VCaP (cell line): ENCODE data around the gene NELFE.
"Not testable (repeated sequence)": the region's sequence is repeated elsewhere in the genome, so short reads cannot be mapped to it uniquely, and the experiment has no call there.

Experiments used
- H3K27ac ChIP-seq: fragments of 450-650 bp; 2 replicates; pipeline ENCODE4 v1.5.1; 2017
- TF ChIP-seq, protein P1 (sequence below): fragments of 450-650 bp; conservative IDR thresholded peaks from 2 replicates; pipeline ENCODE4 v1.5.1; 2017; ENCODE audit warnings: mild to moderate bottlenecking, moderate library complexity

NELFE gene

DNA sequence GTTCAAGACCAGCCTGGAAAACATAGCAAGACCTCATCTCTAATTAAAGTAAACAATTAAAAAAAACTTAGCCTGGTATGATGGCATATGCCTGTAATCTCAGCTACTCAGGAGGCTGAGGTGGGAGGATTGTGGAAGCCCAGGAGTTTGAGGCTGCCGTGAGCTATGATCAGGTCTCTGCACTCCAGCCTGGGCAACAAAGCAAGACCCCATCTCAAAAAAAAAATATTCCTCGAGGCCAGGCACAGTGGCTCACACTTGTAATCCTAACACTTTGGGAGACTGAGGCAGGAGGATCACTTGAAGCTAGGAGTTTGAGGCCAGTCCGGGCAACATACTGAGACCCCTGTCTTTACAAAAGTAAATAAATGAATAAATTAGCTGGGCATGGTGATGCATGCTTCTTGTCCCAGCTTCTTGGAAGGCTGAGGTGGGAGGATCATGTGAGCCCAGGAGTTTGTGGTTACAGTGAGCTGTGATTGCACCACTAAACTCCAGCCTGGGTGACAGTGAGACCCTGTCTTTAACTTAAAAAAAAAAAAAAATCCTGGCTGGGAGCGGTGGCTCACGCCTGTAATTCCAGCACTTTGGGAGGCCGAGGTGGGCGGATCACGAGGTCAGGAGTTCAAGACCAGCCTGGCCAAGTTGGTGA is 40.6 kb downstream of the NELFE start:
- no peak overlapping the region for H3K27ac ChIP-seq
- TF ChIP-seq, protein P1, sequence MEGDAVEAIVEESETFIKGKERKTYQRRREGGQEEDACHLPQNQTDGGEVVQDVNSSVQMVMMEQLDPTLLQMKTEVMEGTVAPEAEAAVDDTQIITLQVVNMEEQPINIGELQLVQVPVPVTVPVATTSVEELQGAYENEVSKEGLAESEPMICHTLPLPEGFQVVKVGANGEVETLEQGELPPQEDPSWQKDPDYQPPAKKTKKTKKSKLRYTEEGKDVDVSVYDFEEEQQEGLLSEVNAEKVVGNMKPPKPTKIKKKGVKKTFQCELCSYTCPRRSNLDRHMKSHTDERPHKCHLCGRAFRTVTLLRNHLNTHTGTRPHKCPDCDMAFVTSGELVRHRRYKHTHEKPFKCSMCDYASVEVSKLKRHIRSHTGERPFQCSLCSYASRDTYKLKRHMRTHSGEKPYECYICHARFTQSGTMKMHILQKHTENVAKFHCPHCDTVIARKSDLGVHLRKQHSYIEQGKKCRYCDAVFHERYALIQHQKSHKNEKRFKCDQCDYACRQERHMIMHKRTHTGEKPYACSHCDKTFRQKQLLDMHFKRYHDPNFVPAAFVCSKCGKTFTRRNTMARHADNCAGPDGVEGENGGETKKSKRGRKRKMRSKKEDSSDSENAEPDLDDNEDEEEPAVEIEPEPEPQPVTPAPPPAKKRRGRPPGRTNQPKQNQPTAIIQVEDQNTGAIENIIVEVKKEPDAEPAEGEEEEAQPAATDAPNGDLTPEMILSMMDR: no peak

DNA sequence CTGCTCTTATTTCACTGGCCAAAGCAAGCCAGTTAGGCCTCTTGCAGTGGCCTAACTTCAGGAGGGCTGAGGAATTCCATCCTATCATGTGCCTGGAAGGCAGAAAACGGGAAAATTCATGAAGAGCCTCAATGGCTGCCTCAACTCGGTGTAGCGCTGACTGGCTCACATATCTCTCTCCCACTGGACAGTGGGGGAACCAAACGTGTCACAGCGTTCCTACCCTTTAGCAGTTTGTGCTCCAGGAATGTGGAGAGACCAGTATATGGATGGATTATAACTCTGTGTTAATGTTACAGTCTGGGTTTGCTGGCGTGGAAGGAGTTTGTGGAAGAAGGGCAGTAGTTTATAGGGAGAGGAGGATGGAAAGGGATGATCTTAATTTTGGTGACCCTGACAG is 43.0 kb downstream of the NELFE start:
- H3K27ac ChIP-seq: no peak overlapping the region

DNA sequence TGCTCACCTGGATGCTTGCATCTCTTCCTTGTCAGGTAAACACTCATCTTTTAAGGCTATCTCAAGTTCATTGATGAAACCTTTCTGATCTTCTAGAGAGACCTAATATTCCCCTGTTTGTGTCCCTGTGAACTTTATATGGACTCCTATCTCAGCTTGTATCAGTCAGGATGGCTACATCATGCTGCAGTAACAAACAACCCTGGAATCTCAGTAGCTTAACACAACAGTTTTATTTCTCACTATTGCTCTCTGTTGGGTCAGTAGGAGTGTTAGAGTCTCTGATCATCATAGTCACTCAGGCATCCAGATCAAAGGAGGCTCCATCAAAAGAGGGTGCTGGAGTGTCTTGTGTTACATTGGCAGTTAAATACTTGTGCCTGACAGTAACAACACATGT is 43.4 kb downstream of the NELFE start:
- no peak overlapping the region for H3K27ac ChIP-seq

More for the DNA sequence above, 43.0 kb downstream of the NELFE start:
- TF ChIP-seq, protein P1: no peak

DNA sequence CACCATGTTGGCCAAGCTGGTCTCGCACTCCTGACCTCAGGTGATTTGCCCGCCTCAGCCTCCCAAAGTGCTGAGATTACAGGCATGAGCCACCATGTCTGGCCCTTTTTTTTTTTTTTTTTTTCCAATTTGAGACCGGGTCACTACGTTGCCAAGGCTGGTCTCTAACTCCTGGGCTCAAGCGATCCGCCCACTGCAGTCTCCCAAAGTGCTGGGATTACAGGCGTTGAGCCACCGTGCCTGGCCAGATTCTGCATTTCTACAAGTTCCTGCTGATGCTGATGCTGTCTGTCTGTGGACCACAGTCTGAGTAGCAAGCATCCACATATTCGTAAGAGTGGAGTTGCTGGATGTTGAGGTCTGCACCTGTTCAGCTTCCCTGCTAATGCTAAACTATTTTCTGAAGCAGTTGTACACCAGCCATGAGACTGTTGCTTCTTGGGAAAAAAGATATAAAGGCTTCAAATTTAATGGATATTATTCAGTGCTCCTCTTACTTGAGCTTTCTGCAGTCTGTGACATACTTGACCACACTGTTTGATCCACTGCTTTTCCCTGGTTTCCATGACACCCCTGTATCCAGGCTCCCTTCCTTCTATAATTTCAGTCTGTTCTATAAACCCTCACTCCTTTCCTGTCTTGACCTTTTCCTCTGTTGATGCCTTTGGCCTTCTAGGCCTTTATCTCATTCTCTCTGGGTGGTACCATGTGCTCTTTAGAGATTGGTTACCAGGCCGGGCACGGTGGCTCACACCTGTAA is 46.8 kb downstream of the NELFE start:
- TF ChIP-seq, protein P1: no peak
- no peak overlapping the region for H3K27ac ChIP-seq

More for the DNA sequence above, 43.4 kb downstream of the NELFE start:
- TF ChIP-seq, protein P1: no peak

DNA sequence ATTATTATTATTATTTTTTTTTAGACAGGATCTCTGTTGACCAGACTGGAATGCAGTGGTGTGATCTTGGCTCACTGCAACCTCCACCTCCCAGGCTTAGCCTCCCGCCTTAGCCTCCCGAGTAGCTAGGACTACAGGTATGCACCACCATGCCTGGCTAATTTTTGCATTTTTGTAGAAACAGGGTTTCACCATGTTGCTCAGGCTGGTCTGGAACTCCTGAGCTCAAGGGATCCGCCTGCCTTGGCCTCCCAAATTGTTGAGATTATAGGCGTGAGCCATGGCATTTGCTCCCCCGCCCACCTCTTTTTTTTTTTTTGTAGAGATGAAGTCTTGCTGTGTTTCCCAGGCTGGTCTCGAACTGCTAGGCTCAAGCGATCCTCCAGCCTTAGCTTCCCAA is 49.5 kb downstream of the NELFE start:
- H3K27ac ChIP-seq: not testable (repeated sequence)

DNA sequence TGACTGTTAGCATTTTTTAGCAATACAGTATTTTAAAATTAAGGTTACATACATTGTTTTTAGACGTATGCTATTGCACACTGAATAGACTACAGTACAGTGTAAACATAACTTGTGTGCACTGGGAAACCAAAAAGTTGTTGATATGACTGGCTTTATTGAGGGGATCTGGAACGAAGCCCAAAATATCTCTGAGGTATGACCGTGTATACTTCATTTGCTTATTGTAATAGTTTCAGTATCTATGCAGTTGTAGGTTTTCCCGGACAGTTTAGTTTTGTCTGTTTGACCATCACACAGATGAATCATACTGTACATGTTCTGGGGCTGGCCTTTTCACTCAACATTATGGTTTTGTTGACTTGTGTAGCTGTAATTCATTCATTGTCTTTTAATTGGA is 50.0 kb downstream of the NELFE start:
- TF ChIP-seq, protein P1: no peak
- H3K27ac ChIP-seq: no peak overlapping the region

DNA sequence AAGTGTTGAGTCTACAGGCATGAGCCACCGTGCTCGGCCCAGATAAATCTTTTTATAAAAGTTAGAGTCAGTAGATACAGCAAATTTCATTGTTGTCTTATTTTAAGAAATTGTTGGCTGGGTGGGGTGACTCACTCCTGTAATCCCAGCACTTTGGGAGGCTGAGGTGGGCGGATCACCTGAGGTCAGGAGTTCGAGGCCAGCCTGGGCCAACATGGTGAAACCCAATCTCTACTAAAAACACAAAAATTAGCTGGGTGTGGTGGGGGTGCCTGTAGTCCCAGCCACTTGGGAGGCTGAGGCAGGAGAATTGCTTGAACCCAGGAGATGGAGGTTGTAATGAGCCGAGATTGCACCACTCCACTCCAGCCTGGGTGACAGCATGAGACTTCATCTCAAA is 50.5 kb downstream of the NELFE start:
- not testable (repeated sequence) for H3K27ac ChIP-seq

DNA sequence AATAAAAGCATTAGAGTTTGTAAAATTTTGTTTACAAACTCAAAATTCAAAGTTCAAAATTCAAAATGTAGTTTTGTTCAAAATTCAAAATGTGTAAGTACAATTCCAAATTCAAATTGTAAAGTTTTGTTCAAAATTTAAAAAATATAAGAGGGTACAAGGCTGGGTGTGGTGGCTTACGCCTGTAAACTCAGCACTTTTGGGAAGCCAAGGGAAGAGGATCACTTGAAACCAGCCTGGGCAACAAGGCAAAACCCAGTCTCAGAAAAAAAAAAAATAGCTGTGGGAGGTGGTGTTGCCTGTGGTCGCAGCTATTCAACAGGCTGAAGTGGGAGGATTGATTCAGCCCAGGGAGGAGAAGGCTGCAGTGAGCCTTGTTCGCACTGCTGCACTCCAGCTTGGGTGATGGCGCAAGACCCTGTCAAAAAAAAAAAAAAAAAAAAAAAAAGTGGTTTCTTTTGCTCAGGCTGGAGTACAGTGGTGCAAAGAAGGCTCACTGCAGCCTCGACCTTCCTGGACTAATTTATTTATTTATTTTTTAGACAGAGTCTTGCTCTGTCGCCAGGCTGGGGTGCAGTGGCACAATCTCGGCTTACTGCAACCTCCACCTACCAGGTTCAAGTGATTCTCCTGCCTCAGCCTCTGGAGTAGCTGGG is 51.5 kb downstream of the NELFE start:
- TF ChIP-seq, protein P1: no peak
- no peak overlapping the region for H3K27ac ChIP-seq

DNA sequence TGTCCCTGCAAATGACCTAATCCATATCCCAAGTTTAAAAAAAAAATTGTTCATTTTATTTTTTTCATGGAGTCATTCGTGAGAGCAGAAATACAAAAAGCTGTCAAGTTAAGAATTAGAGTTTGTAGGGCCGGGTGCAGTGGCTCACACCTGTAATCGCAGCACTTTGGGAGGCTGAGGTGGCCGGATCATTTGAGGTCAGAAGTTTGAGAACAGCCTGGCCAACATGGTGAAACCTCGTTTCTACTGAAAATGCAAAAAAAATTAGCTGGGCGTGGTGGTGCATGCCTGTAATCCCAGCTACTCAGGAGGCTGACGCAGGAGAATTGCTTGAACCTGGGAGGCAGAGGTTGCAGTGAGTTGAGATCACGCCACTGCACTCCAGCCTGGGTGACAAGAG is 52.0 kb downstream of the NELFE start:
- H3K27ac ChIP-seq: not testable (repeated sequence)
